ENCODE measurements around the gene EPO.

- TF ChIP-seq POLR2A (IDR thresholded peaks at IDR 0.05; ENCODE audit: low read depth, low read length) (no peak), POLR2AphosphoS5 (IDR thresholded peaks at IDR 0.05; ENCODE audit: low read depth, low read length) (no peak)
Observed at GRCh38 chr7:100682228-100682741, 38.0 kb upstream of the EPO start.

All from GM12892 (cell line).